ENCODE measurements around the gene HDC.

Gene HDC

DNA sequence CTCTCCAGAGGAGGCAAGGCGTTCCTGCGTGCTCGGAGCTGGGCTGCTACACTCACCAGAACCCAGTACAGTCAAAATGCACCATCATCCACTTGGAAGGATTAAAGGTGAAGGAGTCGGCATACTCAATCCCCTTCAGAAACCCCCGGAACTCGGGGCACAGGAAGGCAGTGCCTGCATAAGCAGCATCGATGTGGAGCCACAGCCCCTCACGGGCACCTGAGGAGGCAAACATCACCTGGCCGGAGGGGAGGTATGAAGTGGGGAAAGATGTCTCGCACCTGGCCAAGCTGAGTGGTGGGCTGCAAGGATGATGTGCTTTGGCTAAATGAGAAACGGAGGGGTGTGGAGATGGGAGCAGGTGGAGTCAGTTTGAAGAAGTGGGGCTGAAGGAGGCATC is 13.0 kb downstream of the HDC start:
- DNase-seq: no peak

DNA sequence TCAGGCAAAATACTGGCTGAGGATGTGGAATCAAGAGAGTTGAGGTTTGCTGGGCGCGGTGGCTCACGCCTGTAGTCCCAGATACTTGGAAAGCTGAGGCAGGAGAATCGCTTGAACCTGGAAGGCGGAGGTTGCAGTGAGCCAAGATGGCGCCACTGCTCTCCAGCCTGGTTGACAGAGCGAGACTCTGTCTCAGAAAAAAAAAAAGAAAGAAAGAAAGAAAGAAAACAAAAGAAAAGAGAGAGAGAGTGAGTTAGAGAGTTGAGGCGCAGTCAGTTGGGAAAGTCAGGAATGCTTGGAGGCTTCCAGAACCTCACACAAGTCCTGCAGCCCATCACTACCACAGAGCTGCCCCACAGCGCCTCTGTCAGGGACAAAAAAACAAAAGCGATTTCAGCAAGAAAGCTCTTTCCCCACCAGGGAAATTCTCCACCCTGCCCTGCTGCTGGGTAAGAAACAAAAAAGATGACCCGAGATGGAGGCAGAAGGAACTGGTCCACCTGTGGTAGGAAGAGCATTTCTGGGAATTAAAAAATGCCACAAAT is 13.8 kb downstream of the HDC start:
- no peak for DNase-seq

DNA sequence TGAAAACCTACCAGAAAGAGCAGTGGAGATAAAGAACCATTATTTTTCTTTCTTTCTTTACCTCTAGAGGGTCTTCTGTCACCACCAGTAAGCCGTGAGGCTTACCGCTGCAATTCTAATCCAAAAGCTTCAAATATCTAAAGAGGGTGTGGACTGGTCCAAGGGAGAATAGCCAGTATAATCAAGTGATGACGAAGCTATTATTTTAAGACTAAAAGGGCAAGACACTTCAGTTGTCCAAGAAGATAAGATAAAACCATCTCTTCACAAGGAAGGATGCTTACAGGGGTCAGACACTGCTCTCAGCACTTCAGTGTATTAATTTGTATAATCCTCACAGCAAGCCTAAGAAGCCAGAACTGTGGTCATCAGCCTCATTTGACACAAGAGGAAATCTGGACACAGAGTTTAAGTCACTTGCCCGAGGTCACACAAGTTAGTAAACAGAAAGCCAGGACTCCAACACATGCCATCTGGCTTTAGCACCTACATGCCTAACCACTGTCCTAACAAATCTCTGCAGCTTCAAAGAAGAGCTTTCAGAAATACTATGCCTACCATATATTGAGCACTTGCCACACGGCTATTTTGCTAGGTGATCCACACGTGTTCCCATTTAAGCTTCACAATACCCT is 14.6 kb downstream of the HDC start:
- no peak for DNase-seq

DNA sequence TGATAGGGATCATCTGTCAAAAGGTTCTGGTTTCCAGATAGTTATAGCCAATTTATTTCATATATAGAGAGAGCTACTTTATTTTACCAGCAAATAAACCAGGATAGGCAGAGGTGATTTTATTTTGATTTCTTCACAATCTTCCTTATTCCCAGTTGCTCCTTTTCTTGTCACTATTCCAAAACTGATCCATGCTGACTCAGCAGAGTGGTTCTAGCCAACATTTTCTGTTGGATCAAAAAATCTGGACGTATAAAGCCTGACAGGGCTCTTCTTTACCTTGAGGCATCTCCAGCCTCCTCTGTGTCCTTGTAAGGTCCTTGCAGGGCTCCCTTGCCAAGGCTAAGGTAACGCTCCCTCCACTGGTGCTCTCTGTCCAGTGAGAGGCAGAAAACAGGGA is 15.8 kb downstream of the HDC start:
- DNase-seq: no peak

DNA sequence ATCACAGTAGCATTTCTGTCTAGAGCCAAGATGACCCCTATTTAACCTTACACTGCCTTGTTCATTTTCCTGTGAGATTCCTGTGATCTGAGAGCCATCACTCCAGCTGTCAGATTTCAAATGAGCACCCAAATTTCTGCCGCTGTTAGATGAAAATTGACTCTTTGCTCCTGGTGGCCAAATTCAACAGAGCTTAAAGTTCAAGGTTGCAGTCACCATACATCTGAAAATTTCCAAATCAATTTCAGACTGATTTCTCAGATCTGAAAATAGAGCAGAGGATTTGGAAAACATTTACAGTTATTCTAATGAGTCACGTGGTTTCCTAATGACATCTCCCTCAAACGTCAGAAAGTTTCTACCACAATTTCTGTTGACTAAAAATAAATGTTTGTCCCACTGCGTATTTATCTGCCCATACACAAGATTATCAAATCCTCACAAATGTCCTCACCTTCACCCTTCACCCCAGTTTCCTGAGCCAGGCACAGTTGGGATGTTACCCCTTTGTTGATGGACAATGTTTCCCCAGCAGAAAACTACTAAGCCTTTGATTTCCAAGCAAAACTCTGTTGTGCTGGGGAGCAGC is 16.4 kb downstream of the HDC start:
- DNase-seq: peak in 1 of 4 experiments; percentile 10

DNA sequence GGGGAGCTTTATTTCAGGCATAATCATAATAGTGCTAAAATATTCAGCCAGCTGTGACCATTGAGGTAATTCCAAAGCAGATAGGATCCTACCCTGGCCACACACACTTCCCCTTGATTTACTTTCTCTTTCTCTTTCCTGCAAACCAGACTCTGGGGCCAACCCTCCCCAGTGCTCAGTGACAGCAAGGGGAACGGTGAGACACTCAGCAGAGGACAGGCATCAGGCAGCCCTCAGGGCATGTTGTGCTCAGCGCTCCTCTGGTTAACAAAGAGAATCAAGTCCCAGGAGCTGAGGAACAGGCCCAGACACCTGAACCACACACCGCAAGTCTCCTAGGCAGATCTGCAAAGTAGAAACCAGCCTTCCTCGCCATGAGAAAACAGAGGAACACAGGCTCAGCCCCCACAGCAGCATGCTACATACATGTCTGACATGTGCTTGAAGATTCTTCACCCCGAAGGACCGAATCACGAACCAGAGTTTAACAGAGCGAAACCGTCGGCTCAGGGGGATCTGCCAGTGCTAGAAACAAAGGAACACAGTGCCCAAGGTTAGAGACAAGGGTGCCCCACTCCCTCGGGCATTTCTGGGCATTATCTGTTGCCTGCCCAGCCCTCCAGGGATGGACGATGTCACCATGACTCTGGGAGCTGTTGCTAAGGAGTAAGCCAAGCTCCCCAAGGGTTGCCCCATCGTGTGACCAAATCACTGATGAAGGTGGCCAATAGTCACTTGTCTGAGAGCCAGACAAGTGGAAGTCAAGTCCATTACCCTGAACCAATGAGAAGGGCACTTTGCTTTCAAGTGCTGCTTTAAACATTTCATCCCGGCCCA is 17.5 kb downstream of the HDC start:
- DNase-seq: peak; percentile 30 to 69 (median 61)

DNA sequence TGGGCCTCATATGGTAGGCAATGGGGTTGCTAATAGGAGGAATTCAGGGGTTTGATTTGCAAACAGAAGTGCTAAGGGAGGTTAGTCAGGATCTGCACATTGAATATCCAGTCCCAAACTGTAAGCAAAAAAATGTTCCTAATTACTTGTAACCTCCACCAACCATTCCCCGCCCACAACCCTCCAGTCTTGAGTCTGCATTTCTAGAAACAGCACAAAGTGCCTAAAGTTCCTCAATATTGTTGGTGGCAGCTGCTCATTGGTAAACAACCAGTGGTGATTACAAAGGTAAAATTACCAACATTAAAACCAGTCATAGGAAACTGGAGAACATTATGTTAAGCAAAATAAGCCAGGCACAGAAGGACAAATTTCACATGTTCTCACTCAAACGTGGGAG is 18.9 kb downstream of the HDC start:
- DNase-seq: peak; percentile 63 to 79 (median 72)

DNA sequence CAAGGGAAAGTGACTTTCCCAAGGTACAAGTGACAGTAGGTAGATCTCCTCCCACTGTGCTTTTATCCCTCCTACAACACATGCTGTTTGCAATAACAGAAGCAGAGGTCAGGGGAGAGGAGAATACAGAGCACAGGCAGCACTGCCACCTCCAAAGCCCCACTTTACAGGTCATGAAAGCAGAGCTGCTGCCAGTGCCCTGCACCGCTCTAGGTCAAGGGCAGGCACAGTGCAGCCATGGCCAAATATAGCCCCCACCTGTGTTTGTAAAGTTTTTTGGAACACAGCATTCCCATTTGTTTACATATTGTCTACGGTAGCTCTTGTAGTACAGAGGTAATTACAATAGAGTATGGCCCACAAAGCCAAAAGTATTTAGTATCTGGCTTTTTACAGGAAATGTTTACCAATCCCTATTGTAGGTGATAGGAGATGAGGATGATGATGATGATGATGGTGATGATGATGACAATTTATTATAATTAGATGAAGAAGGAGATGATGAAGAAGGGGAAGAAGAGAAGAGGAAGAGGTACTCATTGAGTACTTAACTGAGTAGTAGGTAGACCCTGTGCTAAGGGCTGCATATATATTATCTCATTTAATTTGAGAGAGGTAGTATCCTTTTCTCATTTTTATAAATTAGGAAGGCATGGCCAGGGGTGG is 20.4 kb downstream of the HDC start:
- no peak for DNase-seq

DNA sequence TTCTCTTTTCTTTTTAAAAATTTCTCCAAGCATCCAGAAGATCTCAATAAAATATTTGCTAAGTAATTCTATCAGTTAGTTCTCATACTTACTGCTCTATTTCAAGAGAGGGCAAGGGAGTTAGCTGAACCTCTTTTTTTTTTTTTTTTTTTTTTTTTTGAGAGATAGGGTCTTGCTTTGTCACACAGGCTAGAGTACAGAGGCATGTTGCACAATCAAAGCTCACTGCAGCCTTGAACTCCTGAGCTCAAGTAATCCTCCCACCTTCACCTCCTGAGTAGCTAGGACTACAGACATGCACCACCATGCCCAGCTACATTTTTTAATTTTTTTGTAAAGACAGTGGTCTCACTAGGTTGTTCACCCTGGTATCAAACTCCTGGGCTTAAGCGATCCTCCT is 21.4 kb downstream of the HDC start:
- no peak for DNase-seq

DNA sequence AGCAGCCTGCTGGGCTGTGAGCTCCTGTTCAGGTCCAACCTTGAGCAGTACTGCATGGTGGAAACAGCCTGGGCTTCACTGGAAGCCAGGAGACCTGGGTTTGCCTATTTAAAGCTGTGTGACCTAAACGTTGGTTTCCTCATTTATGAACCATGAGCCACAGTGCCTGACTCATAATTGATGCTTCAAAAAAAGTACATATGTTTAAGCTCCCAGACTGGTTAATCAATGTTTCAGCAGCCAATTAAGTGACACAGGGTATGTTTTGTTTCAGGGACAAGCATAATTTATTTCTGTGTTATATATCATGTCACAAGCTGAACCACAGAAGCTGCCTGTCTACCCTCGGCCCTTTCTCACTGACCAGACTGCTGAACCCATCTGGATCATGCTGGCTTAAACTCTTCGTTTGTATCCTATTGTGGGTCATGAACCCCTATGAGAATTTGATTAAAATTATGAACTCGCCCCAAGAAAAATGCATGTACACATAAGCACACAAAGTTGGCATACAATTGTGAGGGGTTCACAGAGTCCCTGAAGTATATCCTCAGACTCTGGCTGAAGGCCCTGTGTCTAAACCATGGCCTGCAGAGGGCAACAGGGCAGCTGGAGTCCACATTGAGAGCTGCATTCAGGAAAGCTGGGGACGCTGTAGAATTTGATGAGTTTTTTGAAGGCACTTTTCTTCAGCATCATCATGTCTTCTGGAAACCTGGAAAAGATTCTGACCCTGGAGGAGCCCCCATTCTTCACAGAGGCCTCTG is 23.7 kb downstream of the HDC start:
- peak in 1 of 4 experiments; percentile 18 for DNase-seq

DNA sequence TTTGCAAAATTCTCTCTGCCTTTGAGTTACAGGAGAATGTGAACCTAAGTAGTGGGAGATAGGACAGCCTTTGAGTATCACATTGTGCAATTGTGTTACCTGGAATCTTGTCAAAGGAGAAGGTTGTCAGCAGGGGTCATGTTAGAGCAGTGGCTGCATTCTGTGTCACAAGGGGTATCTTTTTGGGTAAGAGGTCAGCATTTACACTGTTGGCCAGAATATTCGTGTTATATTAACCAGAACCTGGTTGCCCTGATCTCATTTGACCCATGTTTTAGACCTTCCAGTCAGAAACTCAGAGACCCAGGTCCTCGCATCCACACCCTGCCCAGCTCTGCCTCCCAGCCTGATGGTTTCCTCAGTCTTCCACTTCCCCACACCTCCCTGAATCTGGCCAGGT is 27.3 kb downstream of the HDC start:
- DNase-seq: no peak

DNA sequence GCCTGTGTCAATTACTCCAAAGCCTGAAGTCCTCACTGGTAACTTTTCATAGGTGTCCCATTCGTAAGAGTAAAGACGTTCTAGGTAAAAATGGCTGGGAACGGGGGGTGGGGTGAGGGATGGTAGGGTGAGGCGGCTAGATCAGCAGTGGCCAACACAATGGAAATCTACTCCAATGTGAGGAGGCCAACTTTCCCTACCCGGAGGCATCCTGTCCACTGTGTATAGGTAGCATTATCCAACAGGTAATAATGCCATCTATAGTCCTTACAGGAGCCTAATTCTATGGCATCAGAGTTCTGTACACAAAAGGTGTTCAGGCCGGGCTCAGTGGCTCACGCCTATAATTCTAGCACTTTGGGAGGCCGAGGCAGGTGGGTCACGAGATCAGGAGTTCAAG is 29.1 kb downstream of the HDC start:
- no peak for DNase-seq

DNA sequence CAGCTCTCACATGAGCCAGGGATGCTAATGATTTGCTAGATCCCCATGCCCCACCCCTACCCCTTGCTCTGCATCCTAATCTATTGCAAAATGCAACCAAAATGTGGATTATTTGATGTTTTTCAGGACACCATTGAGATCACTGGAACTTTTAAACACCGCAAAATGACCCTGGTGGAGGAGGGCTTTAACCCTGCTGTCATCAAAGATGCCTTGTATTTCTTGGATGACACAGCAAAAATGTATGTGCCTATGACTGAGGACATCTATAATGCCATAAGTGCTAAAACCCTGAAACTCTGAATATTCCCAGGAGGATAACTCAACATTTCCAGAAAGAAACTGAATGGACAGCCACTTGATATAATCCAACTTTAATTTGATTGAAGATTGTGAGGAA is 29.7 kb downstream of the HDC start:
- no peak for DNase-seq

DNA sequence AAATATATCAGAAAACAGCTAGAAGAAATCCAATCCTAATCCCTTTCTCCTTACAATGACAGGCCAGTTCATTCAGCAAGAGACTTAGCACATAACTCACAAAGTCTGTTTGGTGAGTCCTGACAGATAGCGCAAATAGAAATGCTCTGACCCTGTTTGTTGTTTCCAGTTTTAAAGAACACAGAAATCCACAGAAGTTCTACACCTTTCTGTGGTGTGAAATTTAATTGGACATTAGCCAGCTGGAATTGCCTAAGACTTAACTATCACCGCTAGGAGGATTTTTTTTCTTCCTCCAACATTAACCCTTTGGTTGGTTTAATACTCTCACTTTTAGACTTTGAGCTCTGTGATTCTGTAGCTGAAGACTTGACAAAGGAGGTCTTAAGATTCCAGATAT is 30.8 kb downstream of the HDC start:
- DNase-seq: no peak

DNA sequence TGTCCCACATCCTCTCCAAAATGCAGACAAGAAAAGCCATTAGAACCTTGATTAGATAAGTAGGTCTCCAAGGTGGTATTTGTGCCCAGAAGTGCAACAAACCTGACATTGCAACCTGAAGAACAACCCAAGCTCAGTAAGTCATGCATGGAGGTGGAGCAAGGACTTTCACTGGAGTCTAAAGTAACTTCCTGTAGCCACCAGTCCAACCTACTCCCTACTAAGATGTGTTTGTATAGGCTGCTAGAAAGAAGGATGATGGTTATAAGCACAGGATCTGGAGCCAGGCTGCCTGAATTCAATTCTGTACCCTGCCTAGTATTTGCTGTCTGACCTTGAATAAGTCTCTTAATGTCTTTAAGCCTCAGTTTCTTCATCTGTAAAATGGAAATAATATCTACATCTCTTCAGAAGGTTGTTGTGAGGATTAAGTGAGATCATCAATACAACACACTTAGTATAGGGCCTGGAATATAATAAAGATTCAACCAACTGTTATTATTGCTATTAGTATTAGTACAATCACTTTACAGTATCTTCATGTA is 32.3 kb downstream of the HDC start:
- DNase-seq: no peak

DNA sequence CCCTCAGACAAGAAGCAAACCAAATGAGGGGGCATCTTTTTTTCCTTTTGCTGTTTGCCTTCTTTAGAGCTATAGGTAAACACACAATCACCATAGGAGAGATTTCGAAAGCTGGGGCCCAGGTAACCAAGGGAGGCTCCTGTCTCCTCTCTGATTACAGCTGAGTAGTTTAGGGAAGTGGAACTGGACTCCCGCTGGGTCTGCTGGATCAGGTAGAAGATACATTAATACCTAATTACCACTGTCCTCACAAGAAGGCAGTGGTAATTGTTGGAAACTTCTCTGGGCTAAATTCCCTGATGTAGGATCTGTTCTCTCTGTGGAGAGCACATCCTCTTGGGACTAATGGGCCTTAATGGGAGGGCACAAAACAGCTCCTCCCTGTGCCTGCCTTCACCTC is 32.7 kb downstream of the HDC start:
- DNase-seq: no peak

DNA sequence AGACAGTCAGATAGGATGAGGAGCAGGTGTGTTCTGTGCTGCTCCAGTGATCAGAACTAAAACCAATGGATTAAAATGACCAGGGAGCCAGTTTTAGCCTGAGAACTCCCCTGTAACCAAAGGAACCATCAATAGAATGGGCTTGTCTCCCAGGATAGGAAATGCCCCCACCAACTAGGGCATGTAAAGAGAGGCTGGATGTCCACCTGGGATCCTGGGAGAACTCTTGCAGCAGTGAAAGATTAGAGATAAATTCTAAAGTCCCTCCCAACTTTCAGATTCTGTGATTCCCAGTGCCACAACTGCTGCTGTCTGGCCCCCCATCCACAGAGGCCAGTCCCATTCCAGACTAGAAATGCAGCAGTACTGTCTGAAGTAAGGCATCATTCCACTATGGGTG is 33.8 kb downstream of the HDC start:
- DNase-seq: no peak

DNA sequence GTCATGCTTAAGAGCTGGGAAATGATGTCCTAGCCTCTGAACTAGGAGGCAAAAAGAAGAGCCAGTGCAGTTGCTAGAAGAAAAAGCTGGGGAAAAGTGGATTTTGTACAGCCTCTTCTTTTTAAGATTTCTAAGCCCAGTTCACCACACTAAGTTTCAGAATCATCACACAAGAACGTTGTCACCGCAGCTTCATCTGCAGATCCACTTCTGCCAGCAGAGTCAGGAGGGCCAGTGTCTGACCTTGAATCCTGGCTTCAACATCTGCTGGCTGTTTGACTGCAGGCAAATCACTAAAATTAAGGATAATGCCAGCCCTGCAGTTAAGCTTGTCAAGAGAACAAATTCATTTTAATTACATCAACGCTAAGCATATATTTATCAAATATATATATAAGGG is 36.2 kb downstream of the HDC start:
- DNase-seq: no peak

DNA sequence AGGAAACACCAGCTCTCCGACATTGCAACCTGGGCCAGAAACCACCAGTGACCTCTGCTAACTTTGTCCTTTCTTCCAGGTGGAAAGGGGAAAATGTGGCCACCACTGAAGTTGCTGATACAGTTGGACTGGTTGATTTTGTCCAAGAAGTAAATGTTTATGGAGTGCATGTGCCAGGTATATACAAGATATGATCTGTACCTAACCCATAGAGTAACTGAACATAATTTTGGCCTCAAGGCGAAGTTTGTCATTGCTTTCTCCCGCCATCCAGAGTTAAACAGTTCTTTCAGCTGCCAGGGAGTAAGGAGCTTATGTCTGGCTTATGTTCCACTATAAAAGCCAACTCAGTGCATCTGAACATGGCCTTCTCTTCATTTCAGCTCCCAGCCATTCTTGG is 36.7 kb downstream of the HDC start:
- DNase-seq: no peak

DNA sequence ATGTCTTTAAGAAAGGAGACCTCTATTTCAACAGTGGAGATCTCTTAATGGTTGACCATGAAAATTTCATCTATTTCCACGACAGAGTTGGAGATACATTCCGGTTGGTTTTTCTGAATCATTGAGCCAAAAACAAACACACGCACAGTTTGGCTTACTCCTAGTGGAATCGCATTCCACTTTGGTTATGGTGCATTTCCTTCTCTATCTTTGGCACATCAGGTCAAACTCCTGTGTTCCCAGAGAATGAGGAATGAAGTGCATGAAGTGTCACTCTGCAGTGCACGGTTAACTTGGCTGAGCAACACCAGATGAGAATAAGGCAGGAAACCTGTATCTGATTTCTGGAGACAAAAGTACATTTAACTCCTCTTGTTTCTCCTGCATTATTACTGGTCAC is 38.5 kb downstream of the HDC start:
- no peak for DNase-seq

DNA sequence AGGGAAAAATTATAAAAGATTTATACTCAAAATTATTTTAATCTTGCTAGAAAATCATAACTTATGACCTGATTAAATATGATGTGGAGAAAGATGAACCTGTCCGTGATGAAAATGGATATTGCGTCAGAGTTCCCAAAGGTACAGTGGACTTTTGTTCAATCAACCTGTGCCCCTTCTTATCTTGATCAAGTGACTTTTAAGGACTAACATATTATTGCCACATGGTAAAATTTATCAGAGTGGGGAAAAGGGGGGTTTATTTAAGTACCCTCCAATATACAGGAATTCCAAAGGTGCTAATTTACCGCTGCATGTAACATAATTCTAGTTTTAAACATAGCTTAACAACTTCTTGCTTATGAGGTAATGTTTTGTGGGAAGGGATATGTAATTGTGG is 39.6 kb downstream of the HDC start:
- DNase-seq: no peak

DNA sequence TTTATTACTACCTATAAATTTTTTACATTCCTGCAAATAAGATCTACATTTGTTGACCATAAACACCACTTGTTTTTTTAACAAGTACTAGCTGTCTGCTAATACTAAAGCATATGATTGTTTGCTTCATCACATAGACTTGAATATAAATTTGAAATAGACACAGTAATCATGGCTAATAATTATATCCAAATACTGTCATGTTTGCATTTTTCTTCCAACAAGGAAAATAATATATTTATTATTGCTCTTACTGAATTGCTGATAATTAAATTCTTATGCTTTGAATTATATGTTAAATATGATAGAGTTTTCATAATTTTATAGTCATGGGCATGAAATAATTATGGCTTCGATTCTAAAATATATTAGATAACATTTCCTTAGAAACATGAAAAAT is 40.5 kb downstream of the HDC start:
- DNase-seq: no peak

Data from suppressor macrophage (primary cell).